A204.1 (cell line): ENCODE results near the gene DTX2.
"Not testable (repeated sequence)": the region's sequence is repeated elsewhere in the genome, so short reads cannot be mapped to it uniquely, and the experiment has no call there.

Experiments used
- FAIRE-seq: peaks from 2 replicates; lab custom pipeline; 2012; peaks lifted over from hg19 to GRCh38; lab: Jason Lieb, UNC

The DTX2 gene

GRCh38 chr7:76512941-76513816 is 51.7 kb downstream of the DTX2 start:
- no peak for FAIRE-seq

DNA sequence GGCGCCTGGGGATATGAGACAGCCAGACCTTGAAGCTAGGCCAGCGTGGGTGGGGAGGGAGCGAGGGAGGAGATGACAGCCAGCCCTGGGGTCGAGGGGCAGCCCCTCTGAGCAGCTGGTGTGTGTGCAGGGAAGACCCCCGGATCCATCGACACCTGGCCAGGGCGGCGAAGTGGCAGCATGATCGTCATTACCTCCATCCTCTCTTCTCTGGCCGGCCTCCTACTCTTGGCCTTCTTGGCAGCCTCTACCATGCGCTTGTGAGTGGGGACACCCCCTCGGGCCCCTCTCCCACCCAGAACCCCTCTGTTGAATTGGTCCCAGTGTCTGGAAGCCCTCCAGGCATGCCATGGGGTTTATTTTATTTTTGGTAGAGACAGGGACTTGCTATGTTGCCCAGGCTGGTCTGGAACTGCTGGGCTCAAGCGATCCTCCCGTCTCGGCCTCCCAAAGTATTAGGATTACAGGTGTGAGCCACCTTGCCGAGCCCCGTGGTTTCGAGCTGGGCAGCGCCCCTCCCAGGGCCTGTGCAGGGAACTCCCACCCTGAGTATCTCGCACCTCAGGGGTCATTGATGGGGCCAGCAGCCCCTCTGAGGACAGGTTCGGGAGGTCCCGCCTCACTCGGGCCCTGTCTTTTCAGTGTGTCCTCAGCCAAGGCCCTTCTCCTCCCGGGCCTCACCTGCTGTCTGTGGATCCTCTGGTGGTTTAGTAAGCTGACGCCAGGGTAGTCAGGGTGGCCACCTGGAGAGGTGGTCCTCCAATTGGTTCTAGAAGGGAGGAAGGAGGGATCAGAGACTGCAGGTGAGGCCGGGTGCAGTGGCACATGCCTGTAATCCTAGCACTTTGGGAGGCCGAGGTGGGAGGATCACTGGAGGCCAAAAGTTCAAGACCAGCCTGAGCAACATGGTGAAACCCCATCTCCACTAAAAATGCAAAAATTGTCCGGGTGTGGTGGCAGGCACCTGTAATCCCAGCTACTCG is 52.6 kb downstream of the DTX2 start:
- no peak for FAIRE-seq

- FAIRE-seq, result no peak
Measured at GRCh38 chr7:76514926-76515771, 53.6 kb downstream of the DTX2 start.

DNA sequence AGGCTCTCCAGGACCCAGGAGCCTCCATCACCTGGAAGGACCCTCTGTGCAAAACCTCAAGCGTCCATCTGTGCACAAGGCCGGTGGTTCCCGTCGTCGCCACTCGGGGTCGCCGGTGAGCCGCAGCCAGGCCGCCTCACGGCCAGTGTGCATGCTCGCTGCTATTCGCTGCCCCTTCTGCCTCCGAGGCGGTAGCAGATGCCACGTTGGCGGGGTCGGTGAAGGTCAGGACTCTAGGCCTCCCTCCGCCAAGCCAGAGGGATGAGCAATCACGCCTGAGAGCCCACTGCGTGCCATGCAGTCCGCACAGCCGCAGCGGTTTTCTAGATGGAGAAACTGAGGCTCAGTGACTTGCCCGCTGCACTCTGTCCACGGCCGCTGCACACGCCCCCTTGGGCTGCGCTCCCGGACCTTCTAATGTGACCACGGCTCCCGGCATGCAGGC is 54.5 kb downstream of the DTX2 start:
- no peak for FAIRE-seq

- not testable (repeated sequence) for FAIRE-seq
Measured at GRCh38 chr7:76516932-76517331, 55.4 kb downstream of the DTX2 start.

DNA sequence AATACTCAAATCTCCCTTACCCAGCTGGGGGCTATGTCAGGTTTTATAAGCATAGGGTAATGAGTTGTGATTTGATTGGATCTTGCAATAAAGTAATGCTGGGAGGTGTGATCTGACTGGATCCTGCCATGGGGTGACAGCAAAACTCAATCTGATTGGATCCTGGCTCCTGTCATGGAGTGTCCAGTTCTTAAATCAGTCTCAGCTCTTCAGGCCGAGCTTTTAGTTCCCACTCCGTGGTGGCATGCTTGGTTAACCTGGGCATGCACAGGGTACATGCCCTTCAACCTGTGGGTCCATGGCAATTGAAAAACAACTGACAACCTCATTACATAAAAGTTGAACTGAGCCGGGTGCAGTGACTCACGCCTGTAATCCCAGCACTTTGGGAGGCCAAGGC is 64.7 kb downstream of the DTX2 start:
- FAIRE-seq, result not testable (repeated sequence)

GRCh38 chr7:76531643-76532042 is 70.1 kb downstream of the DTX2 start:
- not testable (repeated sequence) for FAIRE-seq

DNA sequence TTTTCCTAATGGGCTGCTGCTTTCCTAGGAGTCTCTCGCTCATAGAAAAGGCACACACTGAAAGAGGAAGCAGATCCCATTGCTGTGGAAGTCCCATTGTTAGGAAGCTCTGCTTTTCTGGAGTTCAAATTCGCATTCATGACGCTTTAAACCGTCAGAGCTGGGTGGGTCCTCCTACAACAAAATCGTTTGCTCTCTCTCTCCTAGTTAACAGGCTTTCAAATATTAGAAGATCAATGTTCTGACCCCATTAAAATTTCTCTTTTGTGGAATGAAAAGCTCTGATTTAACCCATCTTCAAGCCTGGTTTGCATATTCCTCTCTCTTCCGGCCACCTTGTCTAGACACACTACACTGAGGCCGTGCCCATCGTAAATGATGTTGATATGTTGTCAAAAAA is 81.7 kb downstream of the DTX2 start, which contains the start of gene SPDYE16:
Gene SPDYE16 (minus strand): TSS at position 101 of the 400 bp plus-strand sequence. CDS start 1,838 bp downstream, outside the sequence.
- FAIRE-seq, result not testable (repeated sequence)

GRCh38 chr7:76549025-76549854 is 87.7 kb downstream of the DTX2 start:
- FAIRE-seq, result not testable (repeated sequence)

DNA sequence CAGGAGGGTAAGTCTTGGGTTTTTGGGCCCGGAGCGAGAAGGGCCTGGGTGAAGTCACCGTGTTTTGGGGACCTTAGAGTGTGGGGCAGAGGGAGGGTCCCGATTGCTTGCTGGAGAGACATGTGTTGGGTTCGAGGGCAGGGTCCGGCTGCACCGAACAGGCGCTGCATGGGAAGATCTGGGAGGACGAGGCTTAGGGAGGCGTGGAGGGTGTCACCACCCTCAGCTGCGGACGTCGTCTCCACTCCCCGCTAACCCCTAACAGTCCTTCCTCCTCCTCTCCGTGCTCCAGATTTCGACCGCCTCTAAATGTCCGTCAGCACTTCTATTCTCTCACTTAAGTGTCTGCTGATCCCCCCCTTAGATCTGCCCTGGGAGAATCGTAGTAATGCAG is 88.3 kb downstream of the DTX2 start:
- not testable (repeated sequence) for FAIRE-seq

DNA sequence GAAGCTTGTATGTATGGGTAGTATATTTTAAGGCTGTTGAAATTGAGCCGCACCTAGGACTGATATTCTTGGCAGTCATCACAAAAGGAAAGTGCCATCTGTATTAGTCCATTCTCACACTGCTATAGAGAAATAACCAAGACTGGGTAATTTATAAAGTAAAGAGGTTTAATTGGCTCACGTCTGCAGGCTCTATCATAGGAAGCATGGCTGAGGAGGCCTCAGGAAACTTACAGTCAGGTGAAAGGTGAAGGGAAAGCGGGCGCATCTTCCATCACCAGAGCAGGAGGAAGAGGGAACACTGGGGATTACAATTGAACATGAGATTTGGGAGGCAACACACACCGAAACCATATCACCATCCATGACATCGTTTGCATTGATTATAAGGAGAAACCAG is 90.5 kb downstream of the DTX2 start:
- FAIRE-seq, result not testable (repeated sequence)
